Transverse colon (tissue), 4 donors: ENCODE data around the gene NFYB. TPM values are rescaled to one million over a fixed set of nuclear protein-coding genes. Genes with fewer than 3 reads are reported as not detected.

Experiments used
- DNase-seq: peaks from one replicate; pipeline ENCODE4 v3.0.0-alpha.2; 2019
- H3K27ac ChIP-seq, 4 donors: fragments of 200-600 bp; sonication (generic); 2 replicates each; pipeline ENCODE4 v1.5.1; 2016 to 2018; ENCODE audit warnings: inconsistent platforms in 4 of 4
- H3K27me3 ChIP-seq: fragments of 200-600 bp; sonication (generic); 2 replicates; pipeline ENCODE4 v1.5.1; 2017; ENCODE audit warnings: inconsistent platforms
- H3K36me3 ChIP-seq, 4 donors: fragments of 200-600 bp; sonication (generic); 2 replicates each; pipeline ENCODE4 v1.5.1; 2017 to 2019; ENCODE audit warnings: inconsistent platforms in 4 of 4
- H3K4me1 ChIP-seq, 4 donors: fragments of 200-600 bp; sonication (generic); 2 replicates each; pipeline ENCODE4 v1.5.1; 2017 to 2020; ENCODE audit warnings: inconsistent platforms in 4 of 4
- H3K4me3 ChIP-seq, 4 donors: fragments of 200-600 bp; sonication (generic); 1 replicate in 1 of 4; 2 replicates in 3 of 4; pipeline versions ENCODE4 v1.5.1 to v1.6.1; 2017 to 2019; ENCODE audit warnings: inconsistent platforms in 4 of 4
- H3K9me3 ChIP-seq, 2 donors: fragments of 200-600 bp; sonication (generic); 2 replicates each; pipeline ENCODE4 v1.5.1; 2017 to 2019; ENCODE audit warnings: inconsistent platforms in 2 of 2
- CTCF ChIP-seq, 5 experiments: fragments of 200-600 bp in 3 of 5; fragments of 450-650 bp in 2 of 5; sonication (generic) in 3 of 5; IDR thresholded peaks; 1 replicate in 2 of 5; 2 replicates in 3 of 5; pipeline ENCODE4 v1.5.1; 2016 to 2017; ENCODE audit warnings: antibody characterized with exemption in 5 of 5, inconsistent platforms in 3 of 5, mild to moderate bottlenecking in 2 of 5, moderate library complexity in 1 of 5
- EP300 ChIP-seq: sonication (generic); formaldehyde crosslinking; IDR thresholded peaks from one replicate; pipeline ENCODE4 v1.6.1; 2017; ENCODE audit warnings: antibody characterized with exemption, low read depth
- POLR2A ChIP-seq: fragments of 450-650 bp; IDR thresholded peaks from one replicate; pipeline ENCODE4 v1.6.1; 2016; ENCODE audit warnings: antibody characterized with exemption, mild to moderate bottlenecking, moderate library complexity
- POLR2AphosphoS5 ChIP-seq, 3 donors: sonication (generic); formaldehyde crosslinking; IDR thresholded peaks; one replicate each; pipeline ENCODE4 v1.6.1; 2016; ENCODE audit warnings: antibody characterized with exemption in 3 of 3
- WGBS, 2 donors: methylation state at CpG; one replicate each; pipeline ENCODE4 v1.1.5; 2018; ENCODE audit warnings: low coverage in 1 of 2; 5-methylcytosine and 5-hydroxymethylcytosine counted together
- in situ Hi-C, 4 donors: fragments of 200-750 bp; cut with MboI; loops; one replicate each; pipeline versions ENCODE4 v1.15.0 to v1.15.1; 2017; ENCODE audit warnings: low sequenced_read_pairs in 3 of 4, low pct_ligation_motif_present in 1 of 4, low pct_unique_long_range_greater_than_20kb in 1 of 4
- intact Hi-C: fragments of 100-400 bp; cut with DNase I; formaldehyde crosslinking; loops from one replicate; pipeline ENCODE4 v1.15.1; 2023; ENCODE audit warnings: low total_unique reads
- total RNA-seq, 4 donors: library from RNA; depleted of rRNA; stranded (reverse); fragments of >200 nt; gene quantifications; one replicate each; pipeline ENCODE4 v1.1.0, GENCODE V29; 2016

Gene NFYB
- total RNA-seq, 4 donors from 2014 or later, result 9.4 to 26.0 (median 18.8) TPM

DNA sequence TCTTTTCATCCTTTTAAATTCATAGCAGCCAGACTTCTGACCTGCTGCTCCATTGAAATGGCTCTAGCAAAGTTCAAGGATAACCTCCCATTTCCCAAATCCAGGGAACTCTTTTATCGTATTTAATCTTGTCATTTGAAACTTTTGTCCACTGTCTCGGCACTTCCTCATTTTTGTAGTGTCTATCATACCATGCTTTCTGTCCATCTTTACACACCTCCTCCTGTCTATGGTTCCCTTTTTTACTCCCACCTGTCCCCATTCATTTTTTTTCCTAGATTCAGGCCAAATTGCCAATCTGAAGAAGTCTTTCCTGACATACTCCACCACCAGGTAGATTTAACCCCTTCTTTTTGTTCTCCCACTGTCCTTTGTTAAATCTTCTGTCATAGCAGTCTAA, 31.0 kb downstream of the NFYB start:
- in situ Hi-C loops, result loop anchor here in 2 of 4 donors (10.0 to 25.0 kb wide), 2 partner anchors 170 to 222 kb away; partner anchors contain the start of gene HSP90B1 (in 1 of the 2)

DNA sequence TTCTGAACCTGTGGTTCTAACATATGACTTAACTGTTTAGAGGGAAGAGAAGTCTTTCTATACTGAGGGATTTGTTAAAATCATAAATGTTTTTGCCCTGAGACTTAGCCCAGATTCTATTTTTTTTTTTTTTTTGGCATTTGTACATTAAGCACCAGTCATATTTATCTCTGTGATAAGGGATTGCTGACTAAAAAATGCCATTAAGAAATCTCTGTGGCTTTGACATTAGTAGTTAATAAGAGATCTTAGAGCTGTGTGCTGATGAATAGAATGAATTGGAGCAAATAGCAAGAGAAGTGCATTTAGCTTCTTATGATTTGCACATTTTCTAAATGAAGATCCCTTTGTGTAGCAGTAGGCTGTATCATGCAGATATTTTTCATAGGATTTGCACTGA, 32.5 kb downstream of the NFYB start:
- Histone ChIP-seq H3K4me3 (no peak overlapping the region), H3K27me3 (no peaks in the 10 kb centered on the region), H3K36me3 (peaks cover 0 to 15% (median 2%) of the 10 kb centered on the region in 4 donors), H3K27ac (no peak overlapping the region), H3K4me1 (peaks cover 0 to 5% (median 0%) of the 10 kb centered on the region in 4 donors), H3K9me3 (no peaks in the 10 kb centered on the region)
- intact Hi-C loops, result loop anchor here (10.0 kb wide), 1 partner anchor 141 kb away; the partner anchor contains the start of gene TDG
- in situ Hi-C loops, result loop anchor here in 2 of 4 donors (10.0 to 25.0 kb wide), 2 partner anchors 168 to 221 kb away; partner anchors contain the start of gene HSP90B1 (in 1 of the 2)
- TF ChIP-seq POLR2A (no peak), EP300 (no peak)
- no peak for DNase-seq

More for the DNA sequence above, 31.0 kb downstream of the NFYB start:
- H3K4me1 ChIP-seq, result peaks cover 0 to 5% (median 0%) of the 10 kb centered on the region in 4 donors
- H3K36me3 ChIP-seq, result peaks cover 0 to 7% (median 2%) of the 10 kb centered on the region in 4 donors
- no peak overlapping the region for H3K27ac ChIP-seq
- WGBS, 2 donors, result 87 to 100% methylated on average over 2 of the region's 2 CpGs
- TF ChIP-seq EP300 (no peak), CTCF (IDR thresholded peaks at IDR 0.05) (no peak), POLR2AphosphoS5 (IDR thresholded peaks at IDR 0.05) (no peak), POLR2A (no peak)
- no peaks in the 10 kb centered on the region for H3K27me3 ChIP-seq
- DNase-seq, result no peak
- intact Hi-C loops, result loop anchor here (10.0 kb wide), 1 partner anchor 142 kb away; the partner anchor contains the start of gene TDG
- H3K4me3 ChIP-seq, result no peak overlapping the region
- H3K9me3 ChIP-seq, result no peaks in the 10 kb centered on the region

DNA sequence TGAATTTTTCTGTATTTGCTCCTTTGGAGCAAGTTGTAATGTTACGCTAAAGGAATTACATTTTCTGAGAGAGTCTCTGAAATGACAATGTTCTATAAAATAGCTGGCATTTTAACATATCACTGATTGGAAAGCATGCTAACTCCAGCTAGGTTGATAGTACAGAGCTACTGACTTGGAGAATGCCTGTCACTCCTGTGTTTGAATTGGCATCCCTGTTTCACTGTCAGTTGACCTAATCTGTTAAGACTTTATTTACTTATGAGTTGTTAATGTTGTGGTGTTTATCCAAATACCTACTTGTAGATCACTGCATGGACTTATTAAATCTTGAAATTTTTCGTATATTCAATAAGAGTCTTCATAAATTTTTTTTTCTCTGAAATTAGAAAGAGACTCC, 40.1 kb downstream of the NFYB start:
- no peak overlapping the region for H3K4me3 ChIP-seq
- no peaks in the 10 kb centered on the region for H3K9me3 ChIP-seq
- TF ChIP-seq CTCF (IDR thresholded peaks at IDR 0.05), result no peak
- no peak for TF ChIP-seq EP300
- TF ChIP-seq POLR2AphosphoS5 (IDR thresholded peaks at IDR 0.05), result no peak
- TF ChIP-seq POLR2A, result no peak
- no peaks in the 10 kb centered on the region for H3K4me1 ChIP-seq
- H3K36me3 ChIP-seq, result peaks cover 0 to 59% (median 14%) of the 10 kb centered on the region in 4 donors
- H3K27ac ChIP-seq, result no peak overlapping the region
- in situ Hi-C loops, result no loop called here
- H3K27me3 ChIP-seq, result no peaks in the 10 kb centered on the region
- intact Hi-C loops, result no loop called here
- no peak for DNase-seq
- 93% methylated on average over 2 of the region's 2 CpGs for WGBS, 2 donors

- in situ Hi-C loops, result no loop called here
Observed at GRCh38 chr12:104095289-104095688, 42.7 kb downstream of the NFYB start.

More at GRCh38 chr12:104095289-104095688, 42.7 kb downstream of the NFYB start:
- Histone ChIP-seq H3K4me3 (no peak overlapping the region), H3K4me1 (no peaks in the 10 kb centered on the region), H3K9me3 (no peaks in the 10 kb centered on the region), H3K36me3 (peaks cover 0 to 45% (median 19%) of the 10 kb centered on the region in 4 donors), H3K27ac (no peak overlapping the region), H3K27me3 (no peaks in the 10 kb centered on the region)
- TF ChIP-seq POLR2AphosphoS5 (IDR thresholded peaks at IDR 0.05) (no peak), POLR2A (no peak), EP300 (no peak), CTCF (IDR thresholded peaks at IDR 0.05) (no peak)
- intact Hi-C loops, result no loop called here
- no peak for DNase-seq
- 59 to 87% methylated on average over 1 of the region's 1 CpG for WGBS, 2 donors
